IMR-90 (cell line): Measurements from ENCODE around the gene RAPGEF5. TPM values are rescaled to one million over a fixed set of nuclear protein-coding genes. Genes with fewer than 3 reads are reported as not detected.

Experiments
- ATAC-seq: fragments of 200-7000 bp; cut with Tn5 transposase; 2 replicates; pipeline ENCODE4 v1.9.1; 2020; ENCODE audit warnings: low read depth, mild to moderate bottlenecking, moderate library complexity
- BruUV-seq: library from RNA; stranded (reverse); fragments of 400-500 nt; replicated peaks from 2 replicates; lab custom pipeline; 2021; lab: Mats Ljungman, UMichigan
- CTCF ChIA-PET: fragments of 300-600 bp; formaldehyde crosslinking; extraction: SDS; loops from one replicate; lab custom pipeline; 2021; ENCODE audit warnings: antibody characterized with exemption; lab: Yijun Ruan, JAX
- POLR2A ChIA-PET: fragments of 300-600 bp; sonication (Branson Sonifier 250); formaldehyde crosslinking; loops from one replicate; lab custom pipeline; 2022; ENCODE audit warnings: antibody characterized with exemption; ENCODE audit not compliant: unreplicated experiment; lab: Charles Lee
- DNase-seq: peaks from one replicate; pipeline ENCODE4 v3.0.0; 2013
- H2AFZ ChIP-seq: replicated peaks from 2 replicates; pipeline ENCODE3; 2013; ENCODE audit warnings: low read length, mild to moderate bottlenecking; ENCODE audit not compliant: poor library complexity
- H2AK5ac ChIP-seq: 2 replicates; pipeline ENCODE4 v1.6.1; 2013; ENCODE audit warnings: low read depth, low read length, inconsistent platforms
- H2AK9ac ChIP-seq: replicated peaks from 2 replicates; pipeline ENCODE3; 2013; ENCODE audit warnings: mild to moderate bottlenecking, low read depth, low read length, moderate library complexity; ENCODE audit not compliant: poor library complexity
- H2BK120ac ChIP-seq: 2 replicates; pipeline ENCODE4 v1.6.1; 2013; ENCODE audit warnings: low read depth, low read length, inconsistent platforms
- H2BK15ac ChIP-seq: 3 replicates; pipeline ENCODE4 v1.6.1; 2013; ENCODE audit warnings: low read depth, low read length, inconsistent platforms
- H2BK20ac ChIP-seq: 2 replicates; pipeline ENCODE4 v1.6.1; 2013; ENCODE audit warnings: low read depth, mild to moderate bottlenecking, inconsistent platforms, low read length, moderate library complexity
- H2BK5ac ChIP-seq: 2 replicates; pipeline ENCODE4 v1.6.1; 2013; ENCODE audit warnings: mild to moderate bottlenecking, low read depth, low read length, inconsistent platforms; ENCODE audit not compliant: poor library complexity, severe bottlenecking
- H3K14ac ChIP-seq: replicated peaks from 2 replicates; pipeline ENCODE4 v1.6.1; 2013; ENCODE audit warnings: low read depth, low read length, inconsistent platforms
- H3K18ac ChIP-seq: 2 replicates; pipeline ENCODE4 v1.6.1; 2013; ENCODE audit warnings: low read depth, low read length, control low read depth
- H3K23ac ChIP-seq: 2 replicates; pipeline ENCODE4 v1.6.1; 2013; ENCODE audit warnings: low read depth, low read length, inconsistent platforms
- H3K27ac ChIP-seq: 2 replicates; pipeline ENCODE4 v1.5.1; 2013; ENCODE audit warnings: mild to moderate bottlenecking, control low read depth, low read length; ENCODE audit not compliant: insufficient read depth
- H3K27me3 ChIP-seq: 2 replicates; pipeline ENCODE4 v1.6.1; 2013; ENCODE audit warnings: low read length; ENCODE audit not compliant: control insufficient read depth, insufficient read depth
- H3K36me3 ChIP-seq: 2 replicates; pipeline ENCODE4 v1.6.1; 2013; ENCODE audit warnings: low read length, mixed read lengths; ENCODE audit not compliant: control insufficient read depth, insufficient read depth
- H3K4ac ChIP-seq: 2 replicates; pipeline ENCODE4 v1.6.1; 2013; ENCODE audit warnings: low read depth, low read length, inconsistent platforms
- H3K4me1 ChIP-seq: 2 replicates; pipeline ENCODE4 v1.6.1; 2013; ENCODE audit warnings: low read length, mixed read lengths; ENCODE audit not compliant: control insufficient read depth, insufficient read depth
- H3K4me2 ChIP-seq: 2 replicates; pipeline ENCODE4 v1.6.1; 2013; ENCODE audit warnings: low read depth, mild to moderate bottlenecking, control low read depth, low read length, moderate library complexity
- H3K4me3 ChIP-seq: 2 replicates; pipeline ENCODE4 v1.5.1; 2013; ENCODE audit warnings: low read depth, mild to moderate bottlenecking, control low read depth, low read length, moderate library complexity; ENCODE audit not compliant: insufficient read depth
- H3K56ac ChIP-seq: 2 replicates; pipeline ENCODE4 v1.6.1; 2013; ENCODE audit warnings: low read length, inconsistent platforms; ENCODE audit not compliant: insufficient read depth; ENCODE audit errors: extremely low read depth
- H3K79me1 ChIP-seq, 2 experiments: 2 replicates each; pipeline ENCODE4 v1.6.1; 2013; ENCODE audit warnings: low read length in 2 of 2, inconsistent platforms in 1 of 2, low read depth in 1 of 2
- H3K9ac ChIP-seq: 2 replicates; pipeline ENCODE4 v1.6.1; 2013; ENCODE audit warnings: low read depth, low read length, control low read depth
- H3K9me1 ChIP-seq: 2 replicates; pipeline ENCODE4 v1.6.1; 2013; ENCODE audit warnings: low read length, inconsistent platforms; ENCODE audit not compliant: insufficient read depth
- H3K9me3 ChIP-seq: 2 replicates; pipeline ENCODE4 v1.6.1; 2013; ENCODE audit warnings: low read length; ENCODE audit not compliant: control insufficient read depth, insufficient read depth
- H4K20me1 ChIP-seq: 2 replicates; pipeline ENCODE4 v1.6.1; 2013; ENCODE audit warnings: low read length, inconsistent platforms; ENCODE audit not compliant: insufficient read depth
- H4K5ac ChIP-seq: 2 replicates; pipeline ENCODE4 v1.6.1; 2013; ENCODE audit warnings: mild to moderate bottlenecking, low read depth, low read length, control low read depth
- H4K8ac ChIP-seq, 2 experiments: 2 replicates each; pipeline ENCODE4 v1.6.1; 2013; ENCODE audit warnings: low read depth in 2 of 2, low read length in 2 of 2, control low read depth in 1 of 2, inconsistent platforms in 1 of 2
- H4K91ac ChIP-seq: 2 replicates; pipeline ENCODE4 v1.6.1; 2013; ENCODE audit warnings: low read depth, low read length, inconsistent platforms; ENCODE audit not compliant: insufficient read depth
- BHLHE40 ChIP-seq: fragments of 150-350 bp; IDR thresholded peaks from 2 replicates; pipeline ENCODE4 v1.6.1; 2016; ENCODE audit warnings: mild to moderate bottlenecking, low read depth, low read length
- CEBPB ChIP-seq: IDR thresholded peaks from 2 replicates; pipeline ENCODE4 v1.6.1; 2012; ENCODE audit warnings: low read depth, low read length, improper control_type of control experiment
- CHD1 ChIP-seq: IDR thresholded peaks from 2 replicates; pipeline ENCODE4 v1.6.1; 2012; ENCODE audit warnings: low read depth, low read length, improper control_type of control experiment
- CTCF ChIP-seq: conservative IDR thresholded peaks from 2 replicates; pipeline ENCODE4 v1.5.1; 2012; ENCODE audit warnings: mild to moderate bottlenecking, low read depth, low read length, improper control_type of control experiment
- ELK1 ChIP-seq: fragments of 150-350 bp; IDR thresholded peaks from 2 replicates; pipeline ENCODE4 v1.6.1; 2016; ENCODE audit warnings: low read depth, mild to moderate bottlenecking, low read length, moderate library complexity, borderline replicate concordance
- FOS ChIP-seq: fragments of 150-350 bp; IDR thresholded peaks from 2 replicates; pipeline ENCODE4 v1.6.1; 2016; ENCODE audit warnings: low read depth, low read length
- MAFK ChIP-seq: IDR thresholded peaks from 2 replicates; pipeline ENCODE4 v1.6.1; 2012; ENCODE audit warnings: low read depth, low read length, improper control_type of control experiment
- MAZ ChIP-seq: IDR thresholded peaks from 2 replicates; pipeline ENCODE4 v1.6.1; 2012; ENCODE audit warnings: low read depth, mild to moderate bottlenecking, low read length, improper control_type of control experiment, moderate library complexity, borderline replicate concordance
- MXI1 ChIP-seq: IDR thresholded peaks from 2 replicates; pipeline ENCODE4 v1.6.1; 2012; ENCODE audit warnings: low read depth, mild to moderate bottlenecking, low read length, moderate library complexity, borderline replicate concordance
- NFE2L2 ChIP-seq: fragments of 150-350 bp; IDR thresholded peaks from 2 replicates; pipeline ENCODE4 v1.6.1; 2016; ENCODE audit warnings: low read depth, mild to moderate bottlenecking, low read length
- POLR2A ChIP-seq: IDR thresholded peaks from 2 replicates; pipeline ENCODE4 v1.6.1; 2012; ENCODE audit warnings: mild to moderate bottlenecking, low read depth, low read length
- RAD21 ChIP-seq: IDR thresholded peaks from 2 replicates; pipeline ENCODE4 v1.6.1; 2012; ENCODE audit warnings: low read length, improper control_type of control experiment
- RCOR1 ChIP-seq: IDR thresholded peaks from 2 replicates; pipeline ENCODE4 v1.6.1; 2012; ENCODE audit warnings: mild to moderate bottlenecking, low read length, improper control_type of control experiment; ENCODE audit not compliant: insufficient replicate concordance
- RFX5 ChIP-seq: IDR thresholded peaks from 2 replicates; pipeline ENCODE4 v1.8.0; 2012; ENCODE audit warnings: low read depth, mild to moderate bottlenecking, low read length, moderate library complexity
- SMC3 ChIP-seq: fragments of 150-350 bp; IDR thresholded peaks from 2 replicates; pipeline ENCODE4 v1.6.1; 2016; ENCODE audit warnings: low read depth, mild to moderate bottlenecking, antibody characterized with exemption, low read length, moderate library complexity
- USF2 ChIP-seq: fragments of 150-350 bp; IDR thresholded peaks from 2 replicates; pipeline ENCODE4 v1.6.1; 2017; ENCODE audit warnings: mild to moderate bottlenecking, antibody characterized with exemption, low read length, low read depth
- WGBS, 2 experiments: methylation state at CpG; one replicate each; pipeline versions ENCODE4 v1.1.5 to v1.1.7; 2013; ENCODE audit warnings: missing lambda C conversion rate in 2 of 2; ENCODE audit not compliant: insufficient read length in 1 of 2; ENCODE audit errors: extremely low coverage in 2 of 2; 5-methylcytosine and 5-hydroxymethylcytosine counted together
- dilution Hi-C: fragments of 300-500 bp; cut with HindIII; formaldehyde crosslinking; loops from one replicate; pipeline ENCODE4 v1.14.3; 2018; ENCODE audit warnings: low sequenced_read_pairs; ENCODE audit not compliant: unreplicated experiment
- in situ Hi-C: fragments of 300-500 bp; cut with MboI; formaldehyde crosslinking; loops from 3 replicates; pipeline ENCODE4 v1.14.3; 2019; ENCODE audit warnings: low sequenced_read_pairs, inconsistent platforms, mixed read lengths
- intact Hi-C: fragments of 100-400 bp; cut with micrococcal nuclease; formaldehyde crosslinking; loops from 2 replicates; pipeline ENCODE4 v1.10.0; 2022
- polyA plus RNA-seq, 3 experiments: library from polyadenylated mRNA; depleted of rRNA; stranded (reverse); fragments of >200 nt; gene quantifications; 2 replicates each; pipeline ENCODE4 v1.2.3, GENCODE V29; 2012; ENCODE audit warnings: low replicate concordance in 1 of 3
- total RNA-seq: library from RNA; depleted of rRNA; stranded (reverse); fragments of >200 nt; gene quantifications from 2 replicates; pipeline ENCODE4 v1.2.3, GENCODE V29; 2012

Gene RAPGEF5
- total and polyA plus RNA-seq, 2 of the 4 experiments (the other 2 are of a cell fraction) = 0.05 to 0.18 TPM

- Histone ChIP-seq H2BK120ac (no peak overlapping the region), H3K79me1 (no peaks in the 10 kb centered on the region), H2BK5ac (no peak overlapping the region), H2AFZ (no peak overlapping the region), H2BK20ac (no peak overlapping the region), H3K4ac (no peak overlapping the region), H4K91ac (no peak overlapping the region), H3K56ac (no peak overlapping the region), H3K9me3 (no peaks in the 10 kb centered on the region), H3K9ac (no peak overlapping the region), H3K4me2 (no peak overlapping the region), H2AK5ac (no peak overlapping the region), H3K23ac (no peak overlapping the region), H3K27ac (no peak overlapping the region), H3K18ac (no peak overlapping the region), H4K5ac (no peak overlapping the region), H4K8ac (no peak overlapping the region), H3K14ac (no peak overlapping the region), H3K9me1 (no peaks in the 10 kb centered on the region), H4K20me1 (no peaks in the 10 kb centered on the region), H3K4me3 (no peak overlapping the region), H3K27me3 (peaks cover 3% of the 10 kb centered on the region), H2AK9ac (no peak overlapping the region), H3K4me1 (no peaks in the 10 kb centered on the region), H2BK15ac (no peak overlapping the region), H3K36me3 (no peaks in the 10 kb centered on the region)
- in situ Hi-C loops (no loop called here), intact Hi-C loops (no loop called here), dilution Hi-C loops (no loop called here)
- no peak for DNase-seq
- ATAC-seq = no peak
- no TSS peak for BruUV-seq
- WGBS, 2 experiments = no CpG with 5 or more reads among the region's 6 CpGs
- ChIA-PET CTCF (no interaction called here), POLR2A (no interaction called here)
- TF ChIP-seq RAD21 (no peak), MAFK (no peak), CHD1 (no peak), MXI1 (no peak), MAZ (no peak), RCOR1 (no peak), BHLHE40 (no peak), ELK1 (no peak), CTCF (no peak), POLR2A (no peak), NFE2L2 (no peak), SMC3 (no peak), FOS (no peak), RFX5 (no peak), USF2 (no peak), CEBPB (no peak)
Observed at GRCh38 chr7:22361320-22361719, 4.4 kb upstream of the RAPGEF5 start.
